ENCODE data around the gene ITPRIP.

ITPRIP gene

GRCh38 chr10:104260775-104261115, 77.5 kb downstream of the ITPRIP start:
- TF ChIP-seq ISL1 (CRISPR knock-in tag; IDR thresholded peaks at IDR 0.05) (no peak), ZFP30 (CRISPR knock-in tag; IDR thresholded peaks at IDR 0.05) (no peak), TSHZ2 (CRISPR knock-in tag; IDR thresholded peaks at IDR 0.05) (no peak), TCF4 (CRISPR knock-in tag; IDR thresholded peaks at IDR 0.05; ENCODE audit: borderline replicate concordance) (no peak), SNAI2 (CRISPR knock-in tag; IDR thresholded peaks at IDR 0.05) (no peak), RARB (CRISPR knock-in tag; IDR thresholded peaks at IDR 0.05) (no peak), PATZ1 (CRISPR knock-in tag; IDR thresholded peaks at IDR 0.05; ENCODE audit: borderline replicate concordance) (no peak), ZC3H10 (CRISPR knock-in tag; IDR thresholded peaks at IDR 0.05) (no peak), ZNF8 (CRISPR knock-in tag; IDR thresholded peaks at IDR 0.05) (no peak), CSRNP3 (CRISPR knock-in tag; IDR thresholded peaks at IDR 0.05) (no peak)
- peak; percentile 86 for ATAC-seq

GRCh38 chr10:104259999-104260774, 78.1 kb downstream of the ITPRIP start:
- TF ChIP-seq CSDC2 (CRISPR knock-in tag; IDR thresholded peaks at IDR 0.05) (no peak), TCF4 (CRISPR knock-in tag; IDR thresholded peaks at IDR 0.05; ENCODE audit: borderline replicate concordance) (no peak), OSR1 (CRISPR knock-in tag; IDR thresholded peaks at IDR 0.05) (no peak), PATZ1 (CRISPR knock-in tag; IDR thresholded peaks at IDR 0.05; ENCODE audit: borderline replicate concordance) (no peak), ESRRG (CRISPR knock-in tag; IDR thresholded peaks at IDR 0.05) (no peak), ISL1 (CRISPR knock-in tag; IDR thresholded peaks at IDR 0.05) (no peak), ARNTL (CRISPR knock-in tag; IDR thresholded peaks at IDR 0.05; ENCODE audit: borderline replicate concordance, low read depth) (no peak), ZFP30 (CRISPR knock-in tag; IDR thresholded peaks at IDR 0.05) (no peak), CSRNP3 (CRISPR knock-in tag; IDR thresholded peaks at IDR 0.05) (no peak), TOX (CRISPR knock-in tag; IDR thresholded peaks at IDR 0.05; ENCODE audit: borderline replicate concordance) (no peak), ZNF70 (CRISPR knock-in tag; IDR thresholded peaks at IDR 0.05) (no peak), GLIS3 (CRISPR knock-in tag; IDR thresholded peaks at IDR 0.05) (no peak)

More at GRCh38 chr10:104259999-104260774, 78.1 kb downstream of the ITPRIP start:
- ATAC-seq = peak; percentile 42
